ENCODE data around the gene AP1G1. TPM values are rescaled to one million over a fixed set of nuclear protein-coding genes. Genes with fewer than 3 reads are reported as not detected.

Gene AP1G1
- polyA plus RNA-seq, 3 donors = 6.7 to 43.8 (median 10.7) TPM

DNA sequence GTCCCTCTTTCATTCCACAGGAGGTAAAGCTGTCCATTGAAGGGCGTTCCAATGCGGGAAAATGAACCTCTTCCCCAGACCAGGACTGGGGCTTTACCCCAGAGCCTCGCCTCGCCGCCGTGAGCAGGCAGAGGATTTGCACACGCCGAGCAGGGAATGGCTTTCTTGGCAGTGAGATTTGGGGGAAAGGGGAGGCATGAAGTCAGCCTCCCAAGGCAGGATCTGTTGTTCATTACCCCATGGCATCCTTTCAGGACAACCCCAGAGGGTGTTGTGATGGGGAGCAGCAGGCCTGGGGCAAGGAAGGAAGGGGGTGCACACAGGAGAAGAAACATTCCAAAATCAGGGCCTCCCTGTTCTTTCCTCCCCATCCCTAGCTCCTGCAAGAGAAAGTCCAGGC lies 43.1 kb upstream of the AP1G1 start:
- Mint-ChIP-seq H3K27ac (peak overlapping the region in 4 of 7 donors; percentile 8 to 55 (median 18)), H3K36me3 (peaks cover 71 to 82% of the 10 kb centered on the region in 2 donors), H3K4me3 (no peak overlapping the region), H3K4me1 (peaks cover 18% of the 10 kb centered on the region), H3K9me3 (no peaks in the 10 kb centered on the region), H3K27me3 (ENCODE audit: low read depth in 3 of 3) (no peaks in the 10 kb centered on the region)
- peak overlapping the region in 1 of 2 donors; percentile 36 for H3K27ac ChIP-seq (ENCODE audit: low read depth in 1 of 2, low read length in 2 of 2)
- H3K4me2 ChIP-seq (replicated peaks; ENCODE audit: extremely low read depth, low read length, poor library complexity, severe bottlenecking) = no peak overlapping the region
- no peak overlapping the region for H3K9ac ChIP-seq (ENCODE audit: insufficient read depth, low read length, poor library complexity, severe bottlenecking)
- 97% methylated on average over 4 of the region's 8 CpGs for WGBS (ENCODE audit: insufficient coverage)
- no peaks in the 10 kb centered on the region for H3K9me3 ChIP-seq (replicated peaks in 1 of 2; ENCODE audit: control insufficient read depth in 1 of 2, insufficient read depth in 1 of 2, low read length in 2 of 2)
- H3K4me3 ChIP-seq (replicated peaks in 1 of 3; ENCODE audit: low read depth in 2 of 3, low read length in 3 of 3) = no peak overlapping the region
- no peak for TF ChIP-seq CTCF (IDR thresholded peaks at IDR 0.05)
- DNase-seq = no peak
- H3K4me1 ChIP-seq (ENCODE audit: control insufficient read depth in 1 of 2, insufficient read depth in 2 of 2, low read length in 2 of 2) = peaks cover 4 to 9% of the 10 kb centered on the region in 2 donors
- peaks cover 40% of the 10 kb centered on the region for H3K79me2 ChIP-seq (ENCODE audit: insufficient read depth, low read length)
- intact Hi-C loops (cut with micrococcal nuclease) = no loop called here
- no peak overlapping the region for H2AFZ ChIP-seq (ENCODE audit: insufficient read depth, low read depth, low read length, poor library complexity, severe bottlenecking)
- H3K27me3 ChIP-seq (ENCODE audit: control insufficient read depth in 2 of 2, insufficient read depth in 2 of 2, low read length in 2 of 2) = no peaks in the 10 kb centered on the region
- H4K20me1 ChIP-seq (ENCODE audit: insufficient read depth, low read length) = peaks cover 57% of the 10 kb centered on the region
- H3K36me3 ChIP-seq (replicated peaks in 1 of 2; ENCODE audit: control insufficient read depth in 1 of 2, insufficient read depth in 2 of 2, low read length in 2 of 2) = peaks cover 71 to 92% of the 10 kb centered on the region in 2 donors

GRCh38 chr16:71848622-71849021 lies 40.0 kb upstream of the AP1G1 start:
- H3K27ac Mint-ChIP-seq = peak overlapping the region in 3 of 7 donors; percentile 9 to 51 (median 34)
- 100% methylated on average over 1 of the region's 6 CpGs for WGBS (ENCODE audit: insufficient coverage)
- Histone ChIP-seq H3K4me2 (replicated peaks; ENCODE audit: extremely low read depth, low read length, poor library complexity, severe bottlenecking) (no peak overlapping the region), H2AFZ (ENCODE audit: insufficient read depth, low read depth, low read length, poor library complexity, severe bottlenecking) (no peak overlapping the region), H3K79me2 (ENCODE audit: insufficient read depth, low read length) (peaks cover 38% of the 10 kb centered on the region), H4K20me1 (ENCODE audit: insufficient read depth, low read length) (peaks cover 27% of the 10 kb centered on the region), H3K4me3 (replicated peaks in 1 of 3; ENCODE audit: low read depth in 2 of 3, low read length in 3 of 3) (no peak overlapping the region), H3K9me3 (replicated peaks in 1 of 2; ENCODE audit: control insufficient read depth in 1 of 2, insufficient read depth in 1 of 2, low read length in 2 of 2) (no peaks in the 10 kb centered on the region), H3K4me1 (ENCODE audit: control insufficient read depth in 1 of 2, insufficient read depth in 2 of 2, low read length in 2 of 2) (peaks cover 13 to 21% of the 10 kb centered on the region in 2 donors), H3K27me3 (ENCODE audit: control insufficient read depth in 2 of 2, insufficient read depth in 2 of 2, low read length in 2 of 2) (no peaks in the 10 kb centered on the region), H3K9ac (ENCODE audit: insufficient read depth, low read length, poor library complexity, severe bottlenecking) (no peak overlapping the region), H3K27ac (ENCODE audit: low read depth in 1 of 2, low read length in 2 of 2) (no peak overlapping the region), H3K36me3 (replicated peaks in 1 of 2; ENCODE audit: control insufficient read depth in 1 of 2, insufficient read depth in 2 of 2, low read length in 2 of 2) (peaks cover 54 to 61% of the 10 kb centered on the region in 2 donors)
- peaks cover 55 to 63% of the 10 kb centered on the region in 2 donors for H3K36me3 Mint-ChIP-seq
- peaks cover 22% of the 10 kb centered on the region for H3K4me1 Mint-ChIP-seq
- no peak overlapping the region for H3K4me3 Mint-ChIP-seq
- intact Hi-C loops (cut with micrococcal nuclease) = loop anchor here (5.0 kb wide), 4 partner anchors 34 to 121 kb away; partner anchors contain the start of genes IST1 (in 1 of the 2) and ZNF821 (in 1 of the 2)
- peaks cover 0 to 2% (median 0%) of the 10 kb centered on the region in 3 donors for H3K27me3 Mint-ChIP-seq (ENCODE audit: low read depth in 3 of 3)
- H3K9me3 Mint-ChIP-seq = no peaks in the 10 kb centered on the region
- no peak for DNase-seq
- no peak for TF ChIP-seq CTCF (IDR thresholded peaks at IDR 0.05)
